ENCODE results near the gene EPM2A. TPM values are rescaled to one million over a fixed set of nuclear protein-coding genes. Genes with fewer than 3 reads are reported as not detected.
"Not testable (repeated sequence)": the region's sequence is repeated elsewhere in the genome, so short reads cannot be mapped to it uniquely, and the experiment has no call there.

Gene EPM2A
- total RNA-seq, 1 donor from 2014 or later = 7.9 TPM

DNA sequence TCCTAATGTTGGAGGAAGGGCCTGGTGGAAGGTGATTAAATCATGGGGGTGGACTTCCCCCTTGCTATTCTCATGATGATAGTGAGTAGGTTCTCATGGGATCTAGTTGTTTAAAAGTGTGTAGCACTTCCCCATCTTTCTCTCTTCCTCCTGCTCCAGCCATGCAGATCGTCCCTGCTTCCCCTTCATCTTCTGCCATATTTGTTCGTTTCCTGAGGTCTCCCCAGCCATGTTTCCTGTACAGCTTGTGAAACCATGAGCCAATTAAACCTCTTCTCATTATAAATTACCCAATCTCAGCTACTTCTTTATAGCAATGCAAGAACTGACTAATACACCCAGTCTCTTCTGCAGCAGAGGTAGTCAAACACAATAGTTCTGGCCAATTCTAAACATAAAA is 5.4 kb downstream of the EPM2A start:
- DNase-seq = no peak

DNA sequence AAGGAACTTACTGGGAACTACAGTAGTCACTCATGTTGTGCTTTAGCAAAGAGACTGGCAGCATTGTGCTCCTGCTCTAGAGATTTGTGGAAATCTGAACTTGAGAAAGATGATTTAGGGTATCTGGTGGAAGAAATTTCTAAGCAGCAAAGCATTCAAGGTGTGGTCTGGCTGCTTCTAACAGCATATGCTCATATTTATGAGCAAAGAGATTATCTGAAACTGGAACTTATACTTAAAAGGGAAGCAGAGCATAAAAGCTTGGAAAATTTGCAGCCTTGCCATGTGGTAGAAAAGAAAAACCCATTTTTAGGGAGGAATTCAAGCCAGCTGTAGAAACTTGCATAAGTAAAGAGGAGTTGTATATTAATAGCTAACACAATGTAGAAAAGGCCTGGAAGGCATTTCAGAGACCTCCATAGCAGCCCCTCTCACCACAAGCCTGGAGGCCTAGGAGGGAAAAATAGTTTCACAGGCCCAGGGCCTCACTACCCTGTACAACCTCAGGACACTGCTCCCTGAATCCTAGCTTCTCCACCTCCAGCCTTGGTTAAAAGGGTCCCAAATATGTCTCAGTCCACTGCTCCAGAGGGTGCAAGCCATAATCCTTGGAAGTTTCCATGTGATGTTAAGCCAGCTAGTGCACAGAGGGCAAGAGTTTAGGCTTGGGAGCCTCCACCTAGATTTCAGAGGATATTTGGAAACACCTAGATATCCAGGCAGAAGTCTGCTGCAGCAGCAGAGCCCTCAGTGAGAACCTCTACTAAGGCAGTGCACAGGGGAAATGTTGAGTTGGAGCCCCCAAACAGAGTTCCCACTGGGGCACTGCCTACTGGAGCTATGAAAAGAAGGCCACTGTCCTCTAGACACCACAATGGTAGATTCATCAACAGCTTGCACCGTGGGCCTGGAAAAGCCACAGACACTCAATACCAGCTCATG is 6.6 kb downstream of the EPM2A start:
- no peak for DNase-seq

DNA sequence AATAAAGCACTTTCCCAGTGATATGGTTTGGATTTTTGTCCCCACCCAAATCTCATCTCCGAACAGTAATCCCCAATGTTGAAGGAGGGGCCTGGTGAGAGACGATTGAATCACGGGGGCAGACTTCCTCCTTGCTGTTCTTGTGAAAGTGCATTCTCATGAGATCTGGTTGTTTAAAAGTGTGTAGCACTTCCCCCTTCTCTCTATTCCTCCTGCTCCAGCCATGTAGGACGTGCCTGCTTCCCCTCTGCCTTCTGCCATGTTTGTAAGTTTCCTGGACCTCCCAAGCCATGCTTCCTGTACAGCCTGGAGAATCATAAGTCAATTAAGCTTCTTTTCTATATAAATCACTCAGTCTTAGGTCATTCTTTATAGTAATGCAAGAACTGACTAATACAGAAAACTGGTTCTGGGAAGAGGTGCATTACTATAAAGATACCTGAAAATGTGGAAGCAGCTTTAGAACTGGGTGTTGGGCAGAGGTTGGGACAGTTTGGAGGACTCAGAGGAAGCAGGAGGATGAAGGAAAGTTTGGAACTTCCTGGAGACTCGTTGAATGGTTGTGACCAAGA is 7.4 kb downstream of the EPM2A start:
- no peak for DNase-seq

DNA sequence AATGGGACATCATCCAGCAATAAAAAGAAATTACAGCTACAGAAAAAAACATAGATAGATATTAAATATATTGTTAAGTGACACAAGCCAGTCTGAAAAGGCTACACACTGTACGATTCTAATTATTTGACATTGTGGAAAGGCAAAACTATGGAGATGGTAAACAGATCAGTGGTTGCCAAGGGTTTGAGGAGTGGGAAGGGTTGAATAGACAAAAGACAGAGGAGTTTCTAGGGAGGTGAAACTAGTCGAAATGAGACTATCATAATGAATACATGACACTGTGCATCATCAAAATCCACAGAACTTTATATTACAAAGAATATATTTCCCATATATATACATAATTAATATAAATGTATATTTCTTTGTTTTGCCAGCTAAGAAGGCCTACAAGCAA is 9.8 kb downstream of the EPM2A start:
- DNase-seq = no peak

DNA sequence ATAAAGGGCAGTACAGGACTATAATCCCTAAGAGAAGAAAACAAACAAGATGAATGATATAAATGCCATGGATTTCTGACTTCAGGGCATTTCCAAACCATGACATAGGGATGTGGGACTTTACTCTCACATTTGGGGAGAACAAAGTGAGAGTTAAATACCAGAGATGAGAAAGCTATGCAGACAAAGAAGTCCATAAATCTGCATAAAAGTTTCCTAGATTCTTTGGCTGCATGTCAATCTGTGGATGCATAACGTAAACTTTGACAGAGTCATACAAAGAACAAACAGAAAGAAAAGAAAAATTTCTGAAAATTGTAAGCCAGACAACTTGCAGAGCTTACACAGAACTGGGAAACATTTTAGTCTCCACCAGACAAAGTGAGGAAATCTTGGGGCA is 11.7 kb downstream of the EPM2A start:
- DNase-seq = no peak

DNA sequence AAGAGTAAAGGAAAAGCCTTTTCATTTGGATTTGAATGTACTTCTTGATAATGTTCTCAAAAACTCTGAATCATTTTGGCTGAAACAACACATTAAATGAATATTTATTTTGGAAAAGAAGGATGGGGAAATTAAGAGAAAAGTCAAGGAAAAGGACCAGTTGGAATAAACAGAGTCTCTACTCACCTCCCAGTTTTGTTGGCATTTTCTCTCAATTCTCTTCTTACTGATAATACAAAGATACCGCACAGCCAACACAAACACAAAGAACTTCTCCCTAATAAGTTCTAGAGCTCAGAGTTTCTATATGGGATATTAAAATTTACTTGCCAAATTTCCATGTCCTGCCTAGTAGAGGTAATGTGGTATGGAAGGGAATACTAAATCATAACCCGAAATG is 13.1 kb downstream of the EPM2A start:
- DNase-seq = no peak

DNA sequence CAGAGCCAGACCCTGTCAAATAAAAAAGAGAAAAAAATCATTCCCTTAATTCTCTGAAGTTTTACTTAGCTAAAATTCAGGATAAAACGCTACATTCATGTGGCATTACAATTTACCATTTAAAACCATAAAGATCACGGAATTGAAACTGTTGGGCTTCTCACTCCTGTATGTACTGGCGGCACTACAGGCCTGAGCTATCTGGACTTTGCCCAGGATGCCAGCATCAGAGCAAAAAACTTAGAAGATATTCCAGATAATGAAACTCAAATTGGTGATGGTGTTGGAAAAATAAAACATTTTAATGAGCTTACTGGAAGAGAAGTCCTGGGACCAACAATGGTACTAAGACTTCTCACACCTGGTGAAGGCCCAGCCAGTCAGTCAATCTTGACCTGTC is 14.2 kb downstream of the EPM2A start:
- no peak for DNase-seq

DNA sequence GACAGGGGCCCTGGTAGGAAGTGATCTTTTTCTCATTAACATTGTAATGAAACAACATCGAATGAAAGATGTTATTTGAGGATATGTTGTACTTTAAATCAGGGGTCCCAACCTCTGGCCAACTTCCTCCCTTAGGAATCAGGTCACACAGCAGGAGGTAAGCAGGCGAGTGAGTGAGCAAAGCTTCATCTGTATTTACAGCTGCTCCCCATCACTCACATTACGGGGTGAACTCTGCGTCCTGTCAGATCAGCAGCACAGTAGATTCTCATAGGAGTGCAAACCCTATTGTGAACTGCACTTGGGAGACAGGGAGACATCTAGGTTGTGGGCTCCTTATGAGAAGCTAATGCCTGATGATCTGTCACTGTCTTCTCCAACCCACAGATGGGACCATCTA is 19.9 kb downstream of the EPM2A start:
- DNase-seq = no peak

DNA sequence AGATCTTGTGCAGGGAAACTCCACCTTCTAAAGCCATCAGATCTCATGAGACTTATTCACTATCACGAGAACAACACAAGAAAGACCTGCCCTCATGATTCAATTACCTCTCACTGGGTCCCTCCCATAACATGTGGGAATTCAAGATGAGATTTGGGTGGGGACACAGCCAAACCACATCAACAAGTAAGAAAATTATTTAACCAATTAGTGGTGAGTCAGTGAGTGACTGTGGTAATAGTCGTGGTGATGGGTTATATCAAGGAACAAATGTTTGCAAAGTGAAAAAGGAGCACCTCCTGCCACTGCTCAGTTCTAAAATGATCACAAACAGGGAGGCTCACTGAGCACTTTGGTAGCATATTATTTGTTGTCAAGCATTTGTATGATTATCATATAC is 20.6 kb downstream of the EPM2A start:
- DNase-seq = no peak

DNA sequence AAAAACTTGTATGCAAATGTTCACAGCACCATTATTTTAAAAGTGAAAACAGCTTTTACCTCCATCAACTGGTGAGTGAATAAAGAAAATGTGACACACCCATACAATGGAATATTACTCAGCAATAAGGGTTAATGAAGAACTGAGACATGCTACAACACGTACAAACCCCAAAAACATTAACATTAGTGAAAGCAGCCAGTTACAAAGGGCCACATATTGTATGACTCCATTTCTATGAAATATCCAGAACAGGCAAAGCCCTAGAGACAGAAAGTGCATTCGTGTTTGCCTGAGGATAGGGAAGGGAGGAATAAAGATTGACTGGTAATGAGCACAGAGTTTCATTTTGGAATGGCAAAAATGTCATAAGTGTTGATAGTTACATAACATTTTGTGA is 21.5 kb downstream of the EPM2A start:
- DNase-seq = no peak

DNA sequence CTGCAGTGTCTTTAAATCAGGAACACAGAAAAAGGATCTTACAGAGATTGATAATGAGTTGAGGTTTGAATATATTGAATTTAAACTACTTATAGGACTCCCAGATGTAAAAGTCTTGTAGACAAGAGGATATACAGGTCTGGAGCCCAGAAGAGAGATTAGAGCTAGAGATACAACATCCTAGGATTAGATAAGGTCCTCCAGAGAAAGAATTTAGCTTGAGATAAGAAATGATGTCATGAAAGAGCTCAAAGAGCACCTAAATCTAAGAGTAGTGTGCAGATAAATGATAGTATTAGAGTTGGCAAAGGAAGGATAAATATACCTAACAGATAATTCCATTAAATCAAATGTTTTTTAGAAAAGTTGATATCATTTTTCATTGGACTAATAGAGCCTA is 23.9 kb downstream of the EPM2A start:
- no peak for DNase-seq

DNA sequence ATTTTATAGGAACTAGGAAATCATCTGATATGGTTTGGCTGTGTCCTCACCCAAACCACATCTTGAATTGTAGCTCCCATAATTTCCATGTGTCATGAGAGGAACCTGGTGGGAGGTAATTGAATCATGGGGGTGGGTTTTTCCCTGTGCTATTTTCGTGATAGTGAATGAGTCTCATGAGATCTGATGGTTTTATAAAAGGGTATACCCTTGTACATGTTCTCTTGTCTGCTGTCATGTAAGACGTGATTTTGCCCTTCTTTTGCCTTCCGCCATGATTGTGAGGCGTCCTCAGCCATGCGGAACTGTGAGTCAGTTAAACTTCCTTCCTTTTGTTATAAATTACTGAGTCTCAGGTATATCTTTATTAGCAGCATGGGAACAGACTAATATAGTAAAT is 27.9 kb downstream of the EPM2A start:
- no peak for DNase-seq

DNA sequence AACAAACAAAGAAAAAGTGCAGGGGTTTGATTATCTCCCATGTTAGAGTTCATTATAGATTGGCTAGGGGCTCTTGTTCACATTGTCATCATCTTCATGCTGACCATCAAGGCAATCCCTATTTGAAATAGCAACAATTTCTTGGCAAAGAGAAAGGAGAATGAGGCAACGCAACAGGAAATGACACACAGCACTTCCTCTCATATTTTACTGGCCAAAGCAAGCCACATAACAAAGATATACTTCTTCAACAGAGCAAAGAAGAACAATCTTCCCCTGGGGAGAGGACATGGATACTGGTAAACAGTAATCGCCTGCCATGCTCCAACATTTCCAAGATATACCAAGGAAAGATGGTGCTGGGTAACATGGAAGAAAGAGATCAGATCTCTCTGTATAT is 29.8 kb downstream of the EPM2A start:
- no peak for DNase-seq

DNA sequence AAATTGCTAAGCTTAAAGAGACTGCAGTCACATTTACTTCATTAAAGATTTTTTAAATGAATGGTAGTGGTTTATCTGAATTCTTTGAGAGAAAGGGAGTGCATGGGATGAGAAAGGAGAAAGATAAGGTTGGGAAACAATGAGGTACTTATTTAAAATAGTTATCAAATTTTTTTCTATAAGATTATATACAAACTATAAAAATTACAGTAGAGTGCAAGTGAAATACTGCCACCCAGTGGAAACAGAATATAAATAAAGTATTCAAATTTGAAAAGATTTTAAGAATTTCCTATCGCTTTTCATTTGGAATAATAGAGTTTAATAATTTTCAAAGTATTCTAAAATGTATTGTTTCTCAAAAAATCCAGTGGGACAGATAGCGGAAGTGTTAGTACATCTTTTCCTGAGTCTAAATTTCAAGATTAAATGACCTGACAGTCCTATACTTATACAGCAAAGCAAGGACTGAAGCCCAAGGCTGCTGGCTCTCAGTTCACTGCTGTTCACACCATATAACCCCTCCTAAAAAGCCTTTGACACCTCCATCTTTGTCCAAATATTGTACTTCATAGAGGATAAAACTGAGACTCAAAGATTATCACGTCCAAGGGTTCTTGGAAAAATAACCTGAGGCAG is 31.1 kb downstream of the EPM2A start:
- DNase-seq = no peak

DNA sequence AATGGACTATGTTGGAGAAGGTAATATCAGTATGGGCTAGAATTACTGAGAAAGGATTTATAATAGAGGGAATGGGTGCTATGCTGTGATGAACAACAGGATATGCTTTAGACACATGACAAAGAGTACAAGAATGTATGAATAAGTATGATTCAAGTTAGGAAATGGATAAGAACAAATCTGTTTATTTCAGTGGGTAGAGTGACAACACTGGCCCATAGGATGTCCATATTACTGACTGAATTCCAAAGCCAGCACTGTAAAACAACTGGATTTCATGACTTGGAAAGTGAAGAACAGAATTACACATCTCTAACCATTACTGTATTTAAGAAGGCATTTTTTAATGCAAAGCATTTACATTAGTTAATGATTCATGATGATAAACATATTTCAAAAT is 35.9 kb downstream of the EPM2A start:
- DNase-seq = no peak

DNA sequence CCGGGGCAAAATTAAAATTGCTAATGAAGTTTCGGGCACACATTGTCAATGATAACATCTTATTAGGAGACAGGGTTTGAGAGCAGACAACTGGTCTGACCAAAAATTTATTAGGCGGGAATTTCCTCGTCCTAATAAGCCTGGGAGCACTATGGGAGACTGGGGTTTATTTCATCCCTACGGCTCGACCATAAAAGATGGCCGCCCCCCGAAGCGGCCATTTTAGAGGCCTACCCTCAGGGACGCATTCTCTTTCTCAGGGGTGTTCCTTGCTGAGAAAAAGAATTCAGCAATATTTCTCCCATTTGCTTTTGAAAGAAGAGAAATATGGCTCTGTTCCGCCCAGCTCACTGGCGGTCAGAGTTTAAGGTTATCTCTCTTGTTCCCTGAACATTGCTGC is 37.9 kb downstream of the EPM2A start:
- DNase-seq = not testable (repeated sequence)

DNA sequence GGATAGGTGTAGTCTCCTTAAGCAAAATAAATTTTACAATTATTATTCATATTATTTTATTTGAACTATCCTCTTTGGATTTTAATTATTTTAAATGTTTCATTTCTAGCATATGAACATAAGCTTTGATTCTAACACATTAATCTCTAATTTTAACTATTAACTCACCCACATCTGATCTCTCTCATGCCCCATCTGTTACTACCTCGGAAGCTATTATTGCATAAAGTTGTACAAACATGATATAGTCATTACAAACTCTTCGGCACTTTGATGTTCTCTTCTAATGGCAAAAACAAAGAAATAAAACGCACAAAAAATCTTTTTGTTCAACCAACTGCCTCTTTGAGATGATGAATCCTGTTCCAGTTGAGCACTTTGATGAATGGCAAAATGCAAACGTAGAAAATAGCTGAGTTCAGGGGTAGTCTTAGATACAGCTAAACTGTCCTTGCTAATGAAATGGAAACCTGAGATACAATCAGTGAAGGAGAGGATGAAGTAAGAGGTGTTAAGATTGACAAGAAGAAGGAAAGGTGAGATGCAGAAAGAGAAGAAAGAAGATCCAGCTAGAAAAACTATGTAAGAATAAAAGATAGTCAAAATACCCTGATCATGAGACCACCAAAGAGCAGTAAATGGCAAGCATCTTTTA is 41.1 kb downstream of the EPM2A start:
- no peak for DNase-seq

DNA sequence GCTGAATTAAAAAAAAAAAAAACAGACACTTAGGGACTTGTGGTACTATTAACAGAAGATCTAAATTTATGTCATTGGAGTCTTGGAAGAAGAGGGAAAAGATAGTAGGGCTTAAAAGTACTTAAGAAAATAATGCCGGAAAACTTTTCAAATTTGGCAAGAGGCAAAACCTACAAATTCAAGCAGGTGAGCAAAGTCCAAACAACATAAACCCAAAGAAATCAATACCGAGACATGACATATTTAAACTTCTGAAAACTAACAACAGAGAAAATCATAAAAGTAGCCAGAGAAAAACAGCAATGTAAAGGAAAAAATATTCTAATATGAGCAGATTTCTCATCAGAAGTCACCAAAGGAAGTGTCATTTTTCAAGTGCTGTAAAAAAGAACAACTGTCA is 44.4 kb downstream of the EPM2A start:
- no peak for DNase-seq

DNA sequence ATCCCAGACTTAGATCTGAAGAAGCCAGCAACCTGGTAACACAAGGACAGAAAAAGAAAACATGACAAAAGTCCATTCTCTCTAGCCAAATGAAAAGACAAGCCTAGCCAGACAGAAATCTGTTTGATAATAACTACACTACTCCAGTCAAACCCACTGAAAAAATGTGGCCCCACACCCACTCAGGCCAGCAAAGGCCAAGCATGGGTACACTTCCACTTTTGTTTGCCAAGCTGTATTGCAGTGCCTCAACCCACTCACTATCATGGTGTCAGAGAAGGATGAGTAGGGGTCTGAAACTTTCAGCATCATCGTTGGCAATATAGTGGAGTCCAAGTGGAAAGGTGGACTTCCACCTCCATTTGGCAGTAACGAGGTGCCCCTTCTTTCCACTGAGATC is 45.8 kb downstream of the EPM2A start:
- no peak for DNase-seq

DNA sequence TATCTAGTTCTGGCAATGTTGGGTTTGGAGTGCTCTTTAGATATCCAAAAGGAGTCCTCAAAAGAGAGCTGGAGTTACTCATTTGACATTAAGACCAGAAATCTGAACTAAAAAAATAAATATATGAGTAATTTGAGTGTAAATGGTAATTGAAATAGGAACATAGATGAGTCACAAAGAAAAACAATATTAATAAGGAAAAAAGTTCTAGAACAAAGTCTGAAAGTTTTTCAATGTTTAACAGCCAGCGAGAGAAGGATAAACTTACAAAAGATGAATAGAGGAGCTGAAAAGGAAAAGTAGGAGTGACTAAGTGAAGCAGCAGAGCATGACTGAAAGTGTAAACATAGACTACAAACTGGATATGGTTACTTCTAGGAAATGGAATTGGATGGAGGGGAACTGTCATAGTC is 46.8 kb downstream of the EPM2A start:
- DNase-seq = no peak

DNA sequence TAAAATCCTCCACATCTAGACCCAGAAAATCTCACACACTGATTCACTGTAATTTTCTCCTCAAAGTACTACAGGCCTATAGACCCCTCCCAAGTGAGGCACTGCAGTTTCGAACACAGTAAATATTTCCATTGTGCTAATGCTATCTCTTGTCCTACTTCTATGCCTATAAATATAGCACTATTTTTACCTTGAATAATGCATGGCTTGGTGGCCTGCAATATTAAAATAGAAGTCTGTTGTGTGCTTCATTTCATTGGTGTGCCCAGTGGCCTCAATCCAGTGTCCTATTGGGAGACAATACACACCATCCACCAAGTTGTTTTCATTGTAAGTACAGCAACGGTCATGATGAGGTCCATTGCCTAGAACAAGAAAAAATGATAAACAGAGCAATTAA is 49.4 kb downstream of the EPM2A start:
- DNase-seq = no peak

DNA sequence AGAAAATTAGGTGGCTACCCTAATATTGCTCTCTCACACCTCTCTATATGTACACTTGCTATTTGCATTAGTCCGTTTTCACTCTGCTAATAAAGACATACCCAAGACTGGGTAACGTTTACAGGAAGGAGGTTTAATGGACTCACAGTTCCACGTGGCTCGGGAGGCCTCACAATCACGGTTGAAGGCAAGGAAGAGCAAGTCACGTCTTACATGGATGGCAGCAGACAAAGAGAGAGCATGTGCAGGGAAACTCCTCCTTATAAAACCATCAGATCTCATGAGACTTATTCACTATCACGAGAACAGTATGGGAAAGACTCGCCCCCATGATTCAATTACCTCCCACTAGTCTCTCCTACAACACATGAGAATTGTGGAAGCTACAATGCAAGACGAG is 53.4 kb downstream of the EPM2A start:
- no peak for DNase-seq

DNA sequence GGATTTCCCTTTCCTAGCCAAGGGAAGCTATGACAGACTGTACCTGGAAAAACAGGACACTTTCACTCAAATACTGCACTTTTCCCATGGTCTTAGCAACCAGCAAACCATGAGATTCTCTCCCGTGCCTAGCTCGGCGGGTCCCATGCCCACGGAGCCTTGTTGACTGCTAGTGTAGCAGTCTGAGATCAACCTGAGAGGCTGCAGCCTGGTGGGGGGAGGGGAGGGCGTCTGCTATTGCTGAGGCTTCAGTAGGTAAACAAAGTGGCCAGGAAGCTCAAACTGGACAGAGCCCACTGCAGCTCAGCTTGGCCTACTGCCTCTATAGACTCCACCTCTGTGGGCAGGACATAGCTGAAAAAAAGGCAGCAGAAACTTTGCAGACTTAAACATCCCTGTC is 61.8 kb downstream of the EPM2A start:
- DNase-seq = no peak

Data from skin of body (tissue), 2 donors.